B cell (primary cell): ENCODE results near the gene SERTAD2. TPM values are rescaled to one million over a fixed set of nuclear protein-coding genes. Genes with fewer than 3 reads are reported as not detected.

Source experiments
- ATAC-seq: fragments of 200-7000 bp; cut with Tn5 transposase; one replicate; pipeline ENCODE4 v1.10.0; 2021; ENCODE audit warnings: low read depth, mild to moderate bottlenecking, moderate number of reproducible peaks, moderate library complexity
- CTCF ChIA-PET: fragments of 350-600 bp; sonication (Branson Sonifier 250); formaldehyde crosslinking; loops from one replicate; lab custom pipeline; 2021; ENCODE audit warnings: antibody characterized with exemption, inconsistent platforms; lab: Charles Lee
- POLR2A ChIA-PET: fragments of 350-600 bp; sonication (Branson Sonifier 250); formaldehyde crosslinking; loops from one replicate; lab custom pipeline; 2021; ENCODE audit warnings: antibody characterized with exemption; lab: Charles Lee
- DNase-seq: peaks from one replicate; pipeline ENCODE4 v3.0.0; 2013
- H2AFZ ChIP-seq: 2 replicates; pipeline ENCODE4 v1.6.1; 2012; ENCODE audit warnings: mild to moderate bottlenecking, low read depth, low read length; ENCODE audit not compliant: insufficient read depth, poor library complexity, severe bottlenecking
- H3K27ac ChIP-seq, 2 donors: 1 replicate in 1 of 2; 2 replicates in 1 of 2; pipeline ENCODE4 v1.5.1; 2012 to 2013; ENCODE audit warnings: low read length in 2 of 2, mild to moderate bottlenecking in 2 of 2, moderate library complexity in 1 of 2
- H3K27me3 ChIP-seq, 4 experiments: fragments of 200-600 bp in 1 of 4; sonication (generic) in 1 of 4; replicated peaks in 1 of 4; 1 replicate in 2 of 4; 2 replicates in 2 of 4; pipeline versions ENCODE4 v1.6.1 to v1.7.0; 2013 to 2016; ENCODE audit warnings: low read length in 3 of 4, mild to moderate bottlenecking in 2 of 4, mixed read lengths in 1 of 4, moderate library complexity in 1 of 4; ENCODE audit not compliant: insufficient read depth in 4 of 4, control insufficient read depth in 3 of 4; ENCODE audit errors: control extremely low read depth in 1 of 4
- H3K36me3 ChIP-seq, 2 experiments: replicated peaks in 1 of 2; 1 replicate in 1 of 2; 2 replicates in 1 of 2; pipeline versions ENCODE4 v1.6.1 to v1.7.1; 2013; ENCODE audit warnings: low read length in 1 of 2; ENCODE audit not compliant: insufficient read depth in 2 of 2, control insufficient read depth in 1 of 2; ENCODE audit errors: control extremely low read depth in 1 of 2, extremely low read depth in 1 of 2
- H3K4me1 ChIP-seq, 2 donors: fragments of 200-600 bp in 1 of 2; sonication (generic) in 1 of 2; 1 replicate in 1 of 2; 2 replicates in 1 of 2; pipeline versions ENCODE4 v1.5.1 to v1.6.1; 2013 to 2017; ENCODE audit warnings: low read length in 2 of 2; ENCODE audit not compliant: control insufficient read depth in 2 of 2, insufficient read depth in 2 of 2
- H3K4me2 ChIP-seq: replicated peaks from 2 replicates; pipeline ENCODE3; 2012; ENCODE audit warnings: mild to moderate bottlenecking, low read depth, low read length; ENCODE audit not compliant: poor library complexity, severe bottlenecking
- H3K4me3 ChIP-seq, 5 experiments: fragments of 200-600 bp in 1 of 5; sonication (generic) in 1 of 5; 1 replicate in 3 of 5; 2 replicates in 2 of 5; pipeline versions ENCODE4 v1.5.1 to v1.7.0; 2011 to 2016; ENCODE audit warnings: low read length in 4 of 5, mild to moderate bottlenecking in 4 of 5, low read depth in 2 of 5, control low read depth in 1 of 5, moderate library complexity in 1 of 5; ENCODE audit not compliant: insufficient read depth in 1 of 5; ENCODE audit errors: control extremely low read depth in 1 of 5, extremely low read depth in 1 of 5
- H3K79me2 ChIP-seq: fragments of 200-600 bp; sonication (generic); one replicate; pipeline ENCODE4 v1.6.0; 2016; ENCODE audit warnings: low read length; ENCODE audit not compliant: control insufficient read depth, insufficient read depth
- H3K9ac ChIP-seq: fragments of 200-600 bp; sonication (generic); 2 replicates; pipeline ENCODE4 v1.6.1; 2017; ENCODE audit warnings: mild to moderate bottlenecking, low read length, moderate library complexity
- H3K9me3 ChIP-seq, 3 donors: one replicate each; pipeline versions ENCODE4 v1.6.1 to v1.7.1; 2013; ENCODE audit warnings: low read length in 2 of 3; ENCODE audit not compliant: control insufficient read depth in 2 of 3, insufficient read depth in 1 of 3; ENCODE audit errors: control extremely low read depth in 1 of 3
- H4K20me1 ChIP-seq: 2 replicates; pipeline ENCODE4 v1.6.0; 2012; ENCODE audit warnings: mild to moderate bottlenecking, low read length; ENCODE audit not compliant: insufficient read depth, control insufficient read depth, poor library complexity, severe bottlenecking
- H3K27ac Mint-ChIP-seq: one replicate; pipeline ENCODE4 v1.8.0; 2021; ENCODE audit warnings: mixed read lengths
- H3K27me3 Mint-ChIP-seq: one replicate; pipeline ENCODE4 v1.8.0; 2021; ENCODE audit warnings: mixed read lengths
- H3K4me1 Mint-ChIP-seq: one replicate; pipeline ENCODE4 v1.8.0; 2021; ENCODE audit warnings: mixed read lengths
- H3K4me3 Mint-ChIP-seq: one replicate; pipeline ENCODE4 v1.8.0; 2021; ENCODE audit warnings: mixed read lengths
- H3K9me3 Mint-ChIP-seq: one replicate; pipeline ENCODE4 v1.8.0; 2022; ENCODE audit warnings: mixed read lengths; ENCODE audit not compliant: insufficient read depth
- CTCF ChIP-seq: fragments of 200-600 bp; IDR thresholded peaks from one replicate; pipeline ENCODE4 v1.8.0; 2022; ENCODE audit warnings: antibody characterized with exemption, mild to moderate bottlenecking
- EZH2 ChIP-seq: IDR thresholded peaks from 2 replicates; pipeline ENCODE4 v1.6.1; 2012; ENCODE audit warnings: borderline replicate concordance, low read depth, mild to moderate bottlenecking, moderate library complexity, low read length; ENCODE audit not compliant: insufficient read depth, poor library complexity, severe bottlenecking
- WGBS: methylation state at CpG from one replicate; pipeline ENCODE4 v1.1.5; 2013; ENCODE audit warnings: missing lambda C conversion rate; ENCODE audit not compliant: insufficient coverage; 5-methylcytosine and 5-hydroxymethylcytosine counted together
- intact Hi-C: fragments of 100-400 bp; cut with micrococcal nuclease; formaldehyde crosslinking; loops from one replicate; pipeline ENCODE4 v1.10.0; 2022
- polyA plus RNA-seq: library from polyadenylated mRNA; depleted of rRNA; stranded (reverse); fragments of >200 nt; gene quantifications from 2 replicates; pipeline ENCODE4 v1.2.3, GENCODE V29; 2012
- total RNA-seq, 2 donors: library from RNA; stranded (reverse); fragments of 120-200 nt in 1 of 2; gene quantifications; 1 replicate in 1 of 2; 2 replicates in 1 of 2; pipeline versions ENCODE4 v1.2.3 to v1.2.4, GENCODE V29; 2013 to 2022

The SERTAD2 gene
- total and polyA plus RNA-seq, 2 donors (not counting 1 experiment from before 2014, with no cell fraction given) = 49.5 to 66.8 TPM

- H3K4me1 ChIP-seq = peaks cover 76 to 77% of the 10 kb centered on the region in 2 donors
- DNase-seq (peak; percentile 79), ATAC-seq (no peak)
- 17% methylated on average over 1 of the region's 2 CpGs for WGBS
- peak overlapping the region; percentile 97 for H3K27ac Mint-ChIP-seq
- CTCF ChIA-PET = interaction anchor here (0.8 to 6.1 kb wide), 15 partner anchors 8 to 207 kb away, joined by 3 to 46 read pairs (median 5); no protein-coding TSS in a partner anchor
- peaks cover 29% of the 10 kb centered on the region for H3K79me2 ChIP-seq
- H3K27me3 Mint-ChIP-seq = no peaks in the 10 kb centered on the region
- H3K4me2 ChIP-seq = peak overlapping the region; percentile 72
- peaks cover 71% of the 10 kb centered on the region for H3K4me1 Mint-ChIP-seq
- POLR2A ChIA-PET = interaction anchor here (0.8 to 2.4 kb wide), 5 partner anchors 9 to 207 kb away, joined by 3 to 13 read pairs (median 4); no protein-coding TSS in a partner anchor
- intact Hi-C loops = loop anchor here (5.0 to 10.0 kb wide), 2 partner anchors 275 to 397 kb away; partner anchors contain the start of gene CEP68
- H4K20me1 ChIP-seq = no peaks in the 10 kb centered on the region
- H3K4me3 Mint-ChIP-seq = peak overlapping the region; percentile 30
- H2AFZ ChIP-seq = no peak overlapping the region
- H3K36me3 ChIP-seq = no peaks in the 10 kb centered on the region
- peaks cover 0 to 5% (median 3%) of the 10 kb centered on the region in 3 donors for H3K9me3 ChIP-seq
- no peaks in the 10 kb centered on the region for H3K27me3 ChIP-seq
- no peak for TF ChIP-seq CTCF
- TF ChIP-seq EZH2 = no peak
- H3K9me3 Mint-ChIP-seq = no peaks in the 10 kb centered on the region
- H3K4me3 ChIP-seq = peak overlapping the region in 1 of 5 experiments; percentile 41
- peak overlapping the region; percentile 4 for H3K9ac ChIP-seq
- H3K27ac ChIP-seq = peak overlapping the region; percentile 82 to 92
These were observed 3.7 kb upstream of the SERTAD2 start for GRCh38 chr2:64657411-64657810.

- Histone ChIP-seq H2AFZ (peak overlapping the region; percentile 0), H3K9ac (no peak overlapping the region), H3K4me3 (no peak overlapping the region), H3K79me2 (peaks cover 37% of the 10 kb centered on the region), H3K36me3 (no peaks in the 10 kb centered on the region), H3K27ac (peak overlapping the region; percentile 82 to 92), H3K4me2 (peak overlapping the region; percentile 72), H3K27me3 (no peaks in the 10 kb centered on the region), H4K20me1 (no peaks in the 10 kb centered on the region), H3K9me3 (peaks cover 0 to 5% (median 3%) of the 10 kb centered on the region in 3 donors), H3K4me1 (peaks cover 78 to 79% of the 10 kb centered on the region in 2 donors)
- Mint-ChIP-seq H3K27me3 (no peaks in the 10 kb centered on the region), H3K4me1 (peaks cover 72% of the 10 kb centered on the region), H3K4me3 (peak overlapping the region; percentile 2), H3K9me3 (no peaks in the 10 kb centered on the region), H3K27ac (peak overlapping the region; percentile 82)
- ChIA-PET POLR2A (interaction anchor here (0.7 to 6.7 kb wide), 5 partner anchors 12 to 207 kb away, joined by 3 to 138 read pairs (median 42); no protein-coding TSS in a partner anchor), CTCF (interaction anchor here (1.0 to 8.9 kb wide), 8 partner anchors 8 to 283 kb away, joined by 3 to 138 read pairs (median 58); no protein-coding TSS in a partner anchor)
- TF ChIP-seq CTCF (no peak), EZH2 (no peak)
- ATAC-seq (no peak), DNase-seq (no peak)
- intact Hi-C loops = loop anchor here (5.0 to 10.0 kb wide), 2 partner anchors 276 to 398 kb away; partner anchors contain the start of gene CEP68
- no CpG with 5 or more reads among the region's 2 CpGs for WGBS
These were observed 2.7 kb upstream of the SERTAD2 start for GRCh38 chr2:64656379-64656778.
